Fibroblast of gingiva (primary cell): ENCODE data around the gene PLEKHM1.

Experiments used
- DNase-seq: peaks from one replicate; pipeline ENCODE4 v3.0.0-alpha.2; 2011; ENCODE audit warnings: low read depth

Gene PLEKHM1

GRCh38 chr17:45398800-45399199, 91.7 kb downstream of the PLEKHM1 start:
- DNase-seq: no peak

- DNase-seq: no peak
These were observed 92.7 kb downstream of the PLEKHM1 start for GRCh38 chr17:45397796-45398195.

DNA sequence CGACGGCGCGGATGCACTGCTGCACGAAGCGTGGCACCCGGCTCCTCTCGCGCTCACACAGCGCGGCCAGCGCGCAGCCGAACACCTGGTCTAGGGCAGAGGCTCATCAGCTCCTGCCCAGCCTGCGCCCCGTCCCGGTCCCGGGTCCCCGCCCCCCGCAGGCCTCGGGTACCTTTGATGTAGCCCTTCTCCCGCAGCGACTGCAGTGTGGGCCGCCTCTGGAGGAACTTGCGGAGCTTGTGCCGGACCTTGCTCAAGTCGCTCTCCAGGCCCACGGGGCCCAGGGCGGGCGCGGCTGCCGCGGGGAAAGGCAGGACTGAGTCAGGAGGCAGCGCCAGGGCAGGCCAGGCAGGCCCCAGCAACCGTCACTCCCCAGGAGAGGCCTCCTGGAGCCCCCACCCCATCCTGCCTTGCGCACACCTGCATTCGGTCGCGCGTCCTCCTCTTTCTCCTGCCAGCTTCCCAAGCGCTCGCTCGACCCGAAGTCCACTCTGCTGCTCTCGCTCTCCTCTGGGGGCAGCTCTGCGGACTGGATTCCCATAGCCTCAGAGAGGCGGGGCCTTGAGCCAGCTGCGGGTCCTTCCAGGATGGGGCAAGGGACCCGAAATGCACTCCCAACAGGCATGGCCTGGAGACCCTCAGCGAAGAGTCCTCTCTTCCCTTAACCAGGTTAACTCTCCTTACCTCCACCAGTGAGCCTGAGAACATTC, 93.9 kb downstream of the PLEKHM1 start:
- DNase-seq: no peak

DNA sequence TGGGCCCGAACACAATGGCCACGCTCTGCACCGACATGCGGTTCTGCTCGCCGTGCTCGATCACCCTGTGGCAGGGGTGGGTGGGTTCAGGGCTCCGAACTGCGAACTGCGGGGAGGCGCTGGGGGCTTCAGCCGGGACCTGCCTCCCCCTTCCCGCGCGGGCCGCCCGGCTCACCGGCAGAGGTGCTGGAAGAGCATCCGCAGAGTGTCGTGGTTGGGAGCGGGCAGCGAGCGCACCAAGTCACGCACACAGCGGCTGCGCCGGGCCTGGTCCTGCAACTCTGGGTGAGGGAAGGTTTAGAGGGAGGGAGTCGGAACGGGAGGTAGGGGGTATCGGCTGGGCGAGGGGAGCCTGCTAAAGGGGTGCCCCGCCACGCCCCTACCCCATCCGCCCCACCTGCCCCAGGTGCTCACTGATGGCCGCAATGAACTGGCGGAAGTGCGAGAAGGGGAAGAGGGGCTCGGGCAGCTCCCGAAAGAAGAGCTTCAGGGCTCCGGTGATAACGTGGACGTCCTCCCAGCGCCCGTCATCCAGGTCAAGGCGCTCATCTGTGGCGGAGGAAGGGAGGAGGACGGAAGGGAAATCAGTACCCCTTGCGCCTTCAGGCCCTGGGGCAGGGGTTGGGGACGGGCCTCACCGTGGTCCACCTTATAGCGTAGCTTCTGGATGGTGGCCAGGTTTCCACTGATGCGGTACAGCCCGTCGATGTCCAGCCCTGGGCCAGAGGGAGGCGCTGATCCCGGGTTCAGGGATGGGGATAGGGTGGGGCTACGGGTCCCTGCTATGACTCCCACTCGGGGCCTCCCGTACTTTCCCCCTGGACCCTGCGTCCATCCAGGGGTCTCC, 94.7 kb downstream of the PLEKHM1 start:
- DNase-seq: no peak

GRCh38 chr17:45394913-45395568, 95.5 kb downstream of the PLEKHM1 start:
- DNase-seq: peak; percentile 75

DNA sequence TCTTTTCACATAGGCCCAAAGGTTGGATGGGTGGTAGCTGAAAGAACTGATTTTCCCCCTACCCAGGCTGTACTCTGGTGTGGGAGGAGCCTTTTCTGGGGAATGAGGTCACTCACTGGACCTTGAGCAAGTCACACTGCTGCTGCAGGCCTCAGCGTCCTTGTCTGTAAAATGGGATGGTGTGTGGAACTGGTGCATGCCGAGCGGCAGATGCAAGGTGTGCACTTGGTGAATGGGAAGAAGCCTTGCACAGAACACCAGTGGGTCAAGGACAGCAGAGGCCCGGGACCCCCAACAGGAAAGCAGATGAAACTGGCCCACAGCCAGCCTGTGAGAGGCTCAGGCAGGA, 96.0 kb downstream of the PLEKHM1 start:
- DNase-seq: no peak

DNA sequence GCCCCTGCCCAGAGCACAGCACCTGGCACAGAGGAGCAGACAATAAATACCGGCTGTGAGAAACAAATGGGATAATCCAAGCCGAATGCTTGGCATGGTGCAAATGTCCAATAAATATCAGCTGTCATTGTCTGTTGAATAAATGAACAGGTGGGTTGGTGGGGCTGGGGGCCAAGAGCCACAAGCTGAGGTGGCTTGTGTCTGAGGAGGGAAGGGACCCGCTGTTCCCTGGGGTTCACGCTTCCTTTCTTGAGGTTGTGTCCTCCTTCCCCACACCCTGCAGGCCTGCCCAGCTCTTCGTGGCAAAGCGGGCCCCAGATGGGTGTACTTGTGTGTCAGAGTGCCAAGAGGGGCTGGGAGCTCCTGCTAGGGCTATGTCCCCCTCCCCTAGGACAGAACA, 96.4 kb downstream of the PLEKHM1 start:
- no peak for DNase-seq

DNA sequence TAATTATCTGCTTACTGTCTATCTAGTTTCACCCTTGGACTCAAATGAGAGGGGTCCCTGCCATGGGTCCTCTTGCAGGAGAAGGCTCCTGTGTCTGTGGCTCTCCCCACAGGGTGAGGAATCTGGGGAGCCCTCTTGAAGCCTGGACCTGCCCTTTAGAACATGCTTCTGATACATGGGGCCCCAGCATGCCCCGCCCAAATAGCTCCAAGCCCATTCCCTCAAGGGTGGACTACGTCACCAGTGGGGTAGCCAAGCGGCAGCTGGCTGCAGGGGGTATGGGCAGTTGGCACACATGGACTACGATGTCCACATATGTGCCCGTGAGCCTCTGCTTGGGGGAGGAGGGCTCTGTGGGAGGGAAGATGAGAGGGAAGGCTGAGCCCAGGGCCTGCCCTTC, 97.1 kb downstream of the PLEKHM1 start:
- DNase-seq: no peak

- DNase-seq: no peak
These were observed 98.6 kb downstream of the PLEKHM1 start for GRCh38 chr17:45391918-45392317.

DNA sequence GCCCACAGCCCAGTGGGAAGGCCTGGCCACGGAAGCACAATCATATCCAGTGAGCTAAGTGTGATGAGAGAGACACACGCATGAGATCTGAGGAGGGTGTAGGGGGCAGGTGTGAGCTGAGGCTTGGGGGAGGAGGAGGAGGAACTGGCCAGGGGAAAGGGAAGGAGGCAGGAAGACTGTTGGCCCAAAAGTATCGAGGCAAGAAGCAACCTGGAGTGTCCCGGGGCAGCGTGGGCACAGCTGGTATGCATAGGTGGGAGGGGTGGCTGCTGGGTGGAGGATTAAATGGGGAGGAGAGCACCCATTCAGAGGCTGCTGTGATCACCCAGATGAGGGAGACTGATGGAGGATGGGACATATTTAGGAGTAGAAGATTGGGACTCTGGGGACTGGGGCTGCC, 99.2 kb downstream of the PLEKHM1 start:
- no peak for DNase-seq

- no peak for DNase-seq
These were observed 101.2 kb downstream of the PLEKHM1 start for GRCh38 chr17:45389354-45389753.

- no peak for DNase-seq
These were observed 101.8 kb downstream of the PLEKHM1 start for GRCh38 chr17:45388604-45389325.

GRCh38 chr17:45387739-45388138, 102.8 kb downstream of the PLEKHM1 start:
- DNase-seq: no peak

DNA sequence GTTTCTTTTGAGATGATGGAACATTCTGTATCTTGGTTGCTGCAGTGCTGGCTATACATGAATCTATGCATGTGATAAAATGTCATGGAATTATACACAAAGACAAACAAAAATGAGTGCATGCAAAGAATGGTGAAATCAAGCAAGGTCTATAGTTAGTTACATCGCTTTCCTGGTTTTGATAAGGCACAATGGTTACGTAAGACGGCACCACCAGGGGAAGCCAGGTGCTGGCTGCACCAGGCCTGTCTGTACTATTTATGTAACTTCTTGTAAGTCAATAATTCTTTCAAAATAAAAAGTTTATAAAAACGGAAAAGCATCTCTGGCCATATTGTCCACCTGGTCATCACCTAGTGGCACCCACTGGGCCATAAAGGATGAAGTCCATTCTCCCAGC, 104.3 kb downstream of the PLEKHM1 start:
- DNase-seq: no peak
